Mucosa of descending colon (tissue), 3 donors: ENCODE measurements around the gene SEH1L. TPM values are rescaled to one million over a fixed set of nuclear protein-coding genes. Genes with fewer than 3 reads are reported as not detected.
"Not testable (repeated sequence)": the region's sequence is repeated elsewhere in the genome, so short reads cannot be mapped to it uniquely, and the experiment has no call there.

Experiments used
- ATAC-seq: fragments of 200-7000 bp; cut with Tn5 transposase; one replicate; pipeline ENCODE4 v1.9.1; 2020; ENCODE audit warnings: mild to moderate bottlenecking, moderate library complexity
- DNase-seq, 3 donors: peaks; one replicate each; pipeline ENCODE4 v3.0.0-alpha.2; 2020
- H3K36me3 ChIP-seq: fragments of 200-600 bp; one replicate; pipeline ENCODE4 v1.8.0; 2021; ENCODE audit warnings: low read depth, mild to moderate bottlenecking
- H3K4me1 ChIP-seq: fragments of 200-600 bp; one replicate; pipeline ENCODE4 v1.8.0; 2021; ENCODE audit warnings: low read depth, mild to moderate bottlenecking
- H3K4me3 ChIP-seq: fragments of 200-600 bp; one replicate; pipeline ENCODE4 v1.8.0; 2021; ENCODE audit warnings: mild to moderate bottlenecking
- H3K9me3 ChIP-seq: fragments of 200-600 bp; one replicate; pipeline ENCODE4 v1.8.0; 2021; ENCODE audit warnings: mild to moderate bottlenecking
- CTCF ChIP-seq: fragments of 200-600 bp; IDR thresholded peaks from one replicate; pipeline ENCODE4 v1.8.0; 2022; ENCODE audit warnings: antibody characterized with exemption, mild to moderate bottlenecking
- intact Hi-C, 2 donors: fragments of 100-400 bp; cut with DNase I in 1 of 2; cut with micrococcal nuclease in 1 of 2; formaldehyde crosslinking; loops; one replicate each; pipeline versions ENCODE4 v1.11.0 to v1.11.1; 2022; cut with DNase I, micrococcal nuclease
- total RNA-seq, 3 donors: library from RNA; stranded (reverse); fragmentation: NEBNext Ultra II Directional in 2 of 3; extraction: Animal tissue kit (Norgen Biotek cat#: 25700) in 2 of 3; gene quantifications; one replicate each; pipeline versions ENCODE4 v1.2.1 to v1.2.4, GENCODE V29; 2021 to 2023
- donor health status: DM: no; HTN: no; CAD: no; lungs with moderate emphysema.
- donor health status: DM: no; HTN: no; CAD: no.
- donor health status: DM: no; HTN: yes; CAD: no.

Gene SEH1L
- total RNA-seq, 3 donors from 2014 or later: 33.7 to 36.7 (median 34.3) TPM

DNA sequence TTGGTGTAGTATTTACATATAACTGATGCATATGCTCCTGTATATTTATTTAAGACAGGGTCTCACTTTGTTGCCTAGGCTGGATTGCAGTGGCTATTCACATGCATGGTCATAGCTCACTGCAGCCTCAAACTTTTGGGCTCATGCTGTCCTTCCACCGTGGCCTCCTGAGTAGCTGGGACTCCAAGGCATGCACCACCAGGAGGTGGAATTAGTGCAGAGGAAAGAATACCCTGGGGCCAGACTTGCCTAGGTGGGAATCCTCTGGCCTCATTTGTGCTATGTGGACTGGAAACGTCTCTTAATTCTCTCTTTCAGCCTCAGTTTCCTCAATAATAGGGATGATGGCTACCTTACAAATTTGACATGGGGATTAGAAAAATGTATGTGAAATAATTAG, 45.6 kb downstream of the SEH1L start:
- peaks cover 18% of the 10 kb centered on the region for H3K4me1 ChIP-seq
- no peak for TF ChIP-seq CTCF
- no peak for ATAC-seq
- no peaks in the 10 kb centered on the region for H3K36me3 ChIP-seq
- no peak for DNase-seq
- intact Hi-C loops: no loop called here
- H3K4me3 ChIP-seq: no peak overlapping the region
- H3K9me3 ChIP-seq: no peaks in the 10 kb centered on the region

DNA sequence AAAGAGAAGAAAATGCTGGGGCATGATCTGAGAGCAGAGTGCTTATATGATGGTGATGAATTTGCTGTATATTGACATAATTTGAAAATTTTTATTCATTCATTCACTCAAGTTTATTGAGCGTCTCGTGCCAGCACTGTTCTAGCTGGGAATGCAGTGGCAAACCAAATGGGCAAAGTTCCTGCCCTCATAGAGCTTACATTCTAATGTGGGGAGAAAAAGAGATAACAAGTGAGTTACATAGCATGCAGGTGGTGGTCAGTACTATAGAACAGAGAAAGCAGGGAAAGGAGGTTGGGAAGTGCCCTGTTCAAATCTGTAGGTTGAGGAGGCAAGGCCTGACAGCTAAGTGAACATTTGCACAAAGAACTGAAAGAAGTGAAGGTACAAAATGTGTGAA, 47.6 kb downstream of the SEH1L start:
- no peaks in the 10 kb centered on the region for H3K9me3 ChIP-seq
- intact Hi-C loops: no loop called here
- DNase-seq: no peak
- H3K4me1 ChIP-seq: peaks cover 16% of the 10 kb centered on the region
- no peaks in the 10 kb centered on the region for H3K36me3 ChIP-seq
- no peak for ATAC-seq
- no peak for TF ChIP-seq CTCF
- H3K4me3 ChIP-seq: no peak overlapping the region

GRCh38 chr18:12995952-12996477, 48.2 kb downstream of the SEH1L start:
- Histone ChIP-seq H3K4me3 (no peak overlapping the region), H3K9me3 (no peaks in the 10 kb centered on the region), H3K36me3 (no peaks in the 10 kb centered on the region), H3K4me1 (peaks cover 15% of the 10 kb centered on the region)
- intact Hi-C loops: no loop called here
- ATAC-seq (no peak), DNase-seq (no peak)
- no peak for TF ChIP-seq CTCF

GRCh38 chr18:12996661-12997292, 49.0 kb downstream of the SEH1L start:
- peaks cover 15% of the 10 kb centered on the region for H3K4me1 ChIP-seq
- no peak for ATAC-seq
- DNase-seq: no peak
- no peak overlapping the region for H3K4me3 ChIP-seq
- peaks cover 4% of the 10 kb centered on the region for H3K36me3 ChIP-seq
- no peaks in the 10 kb centered on the region for H3K9me3 ChIP-seq
- intact Hi-C loops: no loop called here
- no peak for TF ChIP-seq CTCF

DNA sequence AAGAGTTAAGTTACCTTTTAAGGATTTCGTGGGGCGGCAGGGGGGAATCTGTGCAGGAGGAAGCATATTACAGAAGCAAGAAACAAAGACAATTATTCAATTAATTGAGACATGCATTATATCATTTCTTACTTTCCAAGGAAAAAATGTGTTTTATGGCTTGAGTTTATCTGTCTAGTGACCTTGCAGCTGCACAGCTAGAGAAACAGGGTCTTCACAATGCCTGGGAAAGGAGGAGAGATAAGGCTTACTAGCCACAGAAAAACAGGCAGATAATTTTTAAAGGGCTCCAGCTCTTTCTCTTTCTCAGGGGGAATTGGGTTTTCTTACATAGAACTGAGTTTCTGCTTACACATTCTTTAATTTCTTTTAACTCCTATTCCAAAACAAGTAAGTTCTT, 49.5 kb downstream of the SEH1L start:
- H3K4me3 ChIP-seq, ATAC-seq, H3K9me3 ChIP-seq, DNase-seq, intact Hi-C loops, H3K36me3 ChIP-seq: not testable (repeated sequence)
- H3K4me1 ChIP-seq: peaks cover 11% of the 10 kb centered on the region

DNA sequence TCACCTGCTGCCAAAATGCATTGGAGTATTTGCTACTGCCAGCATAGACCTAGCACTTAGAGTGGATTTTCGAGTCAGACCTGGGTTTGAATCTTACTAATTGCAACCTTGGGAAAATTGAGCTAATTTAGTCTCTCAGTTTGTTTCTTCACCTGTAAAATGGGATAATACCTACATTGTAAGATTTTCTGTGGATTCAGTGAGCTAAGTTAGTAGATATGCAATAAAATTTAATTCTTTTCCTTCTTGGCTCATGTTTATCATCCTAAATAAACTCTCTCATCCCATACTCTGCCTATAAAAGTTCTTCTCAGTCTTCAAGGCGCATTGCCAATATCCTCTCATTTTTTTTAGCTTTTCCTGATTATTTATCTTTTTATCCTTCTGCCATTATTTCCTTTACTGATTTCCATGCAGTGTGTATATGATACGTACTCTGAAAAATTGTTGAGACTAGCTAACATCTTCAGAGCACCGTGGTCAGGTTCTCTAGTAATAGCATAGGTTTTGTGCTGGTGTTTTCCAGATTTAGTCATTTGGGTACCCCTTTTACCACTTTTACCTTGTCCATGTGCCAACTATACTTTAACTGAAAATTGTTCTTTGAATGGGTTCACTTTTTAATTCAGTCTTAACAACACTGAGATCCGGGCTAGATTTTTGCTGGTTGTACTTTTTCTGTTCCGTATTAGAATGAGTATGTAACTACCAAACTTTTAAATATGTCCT, 50.7 kb downstream of the SEH1L start:
- TF ChIP-seq CTCF: no peak
- Histone ChIP-seq H3K36me3 (peaks cover 4% of the 10 kb centered on the region), H3K4me1 (peaks cover 7% of the 10 kb centered on the region), H3K4me3 (no peak overlapping the region), H3K9me3 (no peaks in the 10 kb centered on the region)
- DNase-seq (no peak), ATAC-seq (no peak)
- intact Hi-C loops: no loop called here
